Middle frontal gyrus (tissue), 1 donor: Measurements from ENCODE around the gene INF2.
A peak's percentile ranks its signal among the peaks of the same experiment; 100 is the strongest.

Experiments
- DNase-seq: peaks from one replicate; pipeline ENCODE4 v3.0.0-alpha.2; 2015; ENCODE audit warnings: low spot score; ENCODE audit errors: extremely low spot score

INF2 gene

GRCh38 chr14:104676130-104676693 lies 13.2 kb upstream of the INF2 start:
- DNase-seq, result no peak

- DNase-seq, result no peak
These were observed 12.5 kb upstream of the INF2 start for GRCh38 chr14:104676694-104677511.

GRCh38 chr14:104677512-104678332 lies 11.7 kb upstream of the INF2 start:
- no peak for DNase-seq

GRCh38 chr14:104678346-104678745 lies 11.1 kb upstream of the INF2 start:
- DNase-seq, result no peak

GRCh38 chr14:104678901-104679705 lies 10.3 kb upstream of the INF2 start:
- DNase-seq, result no peak

GRCh38 chr14:104680056-104680805 lies 9.2 kb upstream of the INF2 start:
- DNase-seq, result no peak

- DNase-seq, result peak; percentile 78
These were observed 8.4 kb upstream of the INF2 start for GRCh38 chr14:104680806-104681688.

GRCh38 chr14:104681689-104682074 lies 7.7 kb upstream of the INF2 start:
- DNase-seq, result no peak

- no peak for DNase-seq
These were observed 7.3 kb upstream of the INF2 start for GRCh38 chr14:104682107-104682593.

- DNase-seq, result no peak
These were observed 5.6 kb upstream of the INF2 start for GRCh38 chr14:104683653-104684448.

GRCh38 chr14:104684449-104684821 lies 5.0 kb upstream of the INF2 start:
- no peak for DNase-seq

GRCh38 chr14:104685216-104685997 lies 4.0 kb upstream of the INF2 start:
- DNase-seq, result no peak

GRCh38 chr14:104685998-104686610 lies 3.3 kb upstream of the INF2 start:
- no peak for DNase-seq

GRCh38 chr14:104686624-104687517 lies 2.5 kb upstream of the INF2 start:
- DNase-seq, result no peak

- no peak for DNase-seq
These were observed 1.6 kb upstream of the INF2 start for GRCh38 chr14:104687601-104688504.
